Prostate gland (tissue), 1 donor: ENCODE data around the gene SIRT4.

Source experiments
- POLR2A ChIP-seq: fragments of 450-650 bp; IDR thresholded peaks from one replicate; pipeline ENCODE4 v1.6.1; 2016; ENCODE audit warnings: antibody characterized with exemption, mild to moderate bottlenecking
- POLR2AphosphoS5 ChIP-seq: sonication (generic); formaldehyde crosslinking; IDR thresholded peaks from one replicate; pipeline ENCODE4 v1.6.1; 2017; ENCODE audit warnings: antibody characterized with exemption

DNA sequence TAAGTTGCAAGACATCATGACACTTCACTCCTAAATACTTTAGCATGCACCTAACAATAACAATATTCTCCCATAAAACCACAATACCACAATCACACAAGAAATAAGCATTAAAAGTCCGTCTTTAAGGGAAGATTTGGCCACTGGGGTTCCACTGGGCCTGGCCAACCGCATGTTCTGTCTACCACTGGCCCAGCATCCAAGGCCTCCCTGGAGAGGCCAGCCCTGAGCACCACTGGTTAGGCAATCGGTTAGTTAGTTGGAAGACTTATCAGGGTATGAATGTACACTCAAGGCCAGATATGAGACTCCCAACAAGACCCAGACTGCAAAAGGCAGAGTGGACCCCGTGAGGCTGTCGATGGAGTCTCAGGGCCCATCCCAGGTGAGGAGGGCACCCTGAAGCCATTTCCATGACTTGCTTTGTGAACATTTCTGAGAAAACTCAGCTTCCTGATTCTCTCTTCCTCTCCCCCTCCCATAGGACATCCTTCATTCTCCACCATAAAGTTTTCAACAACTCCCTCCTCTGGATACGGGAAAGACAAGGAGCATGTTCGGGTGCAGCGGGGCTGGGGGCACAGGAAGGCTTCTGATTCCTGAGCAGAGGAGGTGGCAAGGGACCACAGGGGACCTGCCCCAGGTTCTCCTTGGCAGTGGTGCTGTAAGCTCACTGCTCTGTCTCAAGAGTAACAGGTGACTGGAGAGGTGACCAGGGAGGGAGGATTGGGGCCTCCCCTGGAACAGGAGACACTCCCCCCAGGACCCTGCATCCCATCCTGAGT, 42.5 kb upstream of the SIRT4 start:
- TF ChIP-seq POLR2AphosphoS5 (no peak), POLR2A (no peak)
